MCF 10A (cell line): ENCODE measurements around the gene CEP112. TPM values are rescaled to one million over a fixed set of nuclear protein-coding genes. Genes with fewer than 3 reads are reported as not detected.
A peak's percentile ranks its signal among the peaks of the same experiment; 100 is the strongest.

Experiments
- BruUV-seq: library from RNA; stranded (reverse); fragments of 400-500 nt; replicated peaks from 2 replicates; lab custom pipeline; 2021; lab: Mats Ljungman, UMichigan
- CTCF ChIA-PET: fragments of 300-600 bp; sonication (Branson Sonifier 250); formaldehyde crosslinking; extraction: SDS; loops from one replicate; lab custom pipeline; 2021; ENCODE audit warnings: antibody characterized with exemption, inconsistent platforms; lab: Yijun Ruan, JAX
- POLR2A ChIA-PET: fragments of 300-600, 350-650 bp; sonication (Branson Sonifier 250); formaldehyde crosslinking; extraction: SDS; loops from one replicate; lab custom pipeline; 2020; ENCODE audit warnings: antibody characterized with exemption, inconsistent platforms; lab: Yijun Ruan, JAX
- DNase-seq: peaks from one replicate; pipeline ENCODE4 v3.0.0-alpha.2; 2018; ENCODE audit not compliant: unreplicated experiment
- H3K27ac Mint-ChIP-seq: one replicate; pipeline ENCODE4 v1.8.0; 2022; ENCODE audit warnings: mild to moderate bottlenecking, low read depth, mixed read lengths; ENCODE audit not compliant: unreplicated experiment
- H3K27me3 Mint-ChIP-seq: one replicate; pipeline ENCODE4 v1.8.0; 2022; ENCODE audit warnings: mixed read lengths; ENCODE audit not compliant: insufficient read depth, unreplicated experiment
- H3K36me3 Mint-ChIP-seq: one replicate; pipeline ENCODE4 v1.8.0; 2022; ENCODE audit warnings: mild to moderate bottlenecking, moderate library complexity, mixed read lengths; ENCODE audit not compliant: insufficient read depth, unreplicated experiment
- H3K4me1 Mint-ChIP-seq: one replicate; pipeline ENCODE4 v1.8.0; 2022; ENCODE audit warnings: mixed read lengths; ENCODE audit not compliant: insufficient read depth, unreplicated experiment
- H3K4me3 Mint-ChIP-seq: one replicate; pipeline ENCODE4 v1.8.0; 2022; ENCODE audit warnings: mild to moderate bottlenecking, moderate library complexity, mixed read lengths; ENCODE audit not compliant: unreplicated experiment
- H3K9me3 Mint-ChIP-seq: one replicate; pipeline ENCODE4 v1.8.0; 2022; ENCODE audit warnings: mixed read lengths; ENCODE audit not compliant: unreplicated experiment
- intact Hi-C: fragments of 100-400 bp; cut with micrococcal nuclease; formaldehyde crosslinking; loops from 2 replicates; pipeline ENCODE4 v1.14.1; 2022
- total RNA-seq: library from RNA; stranded (reverse); gene quantifications from 2 replicates; pipeline ENCODE4 v1.2.3, GENCODE V29; 2022
- TF ChIP-seq, protein P1 (sequence below): fragments of 200-600 bp; IDR thresholded peaks from one replicate; pipeline ENCODE4 v1.8.0; 2022; ENCODE audit warnings: antibody characterized with exemption, mild to moderate bottlenecking; ENCODE audit not compliant: unreplicated experiment

CEP112 gene
- total RNA-seq, 1 experiment from 2014 or later, result 8.1 TPM

- intact Hi-C loops, result loop anchor here (10.0 kb wide), 1 partner anchor 188 kb away; no protein-coding TSS in a partner anchor
- BruUV-seq, result no TSS peak
- CTCF ChIA-PET, result interaction anchor here (1.3 to 1.7 kb wide), 3 partner anchors 26 to 566 kb away, joined by 3 to 7 read pairs (median 5); no protein-coding TSS in a partner anchor
Measured at GRCh38 chr17:65797101-65797500, 394.8 kb downstream of the CEP112 start.

GRCh38 chr17:65794572-65794971 lies 397.4 kb downstream of the CEP112 start:
- H3K27me3 Mint-ChIP-seq, result no peaks in the 10 kb centered on the region
- H3K27ac Mint-ChIP-seq, result no peak overlapping the region
- intact Hi-C loops, result loop anchor here (1.0 to 10.0 kb wide), 5 partner anchors 190 to 562 kb away; no protein-coding TSS in a partner anchor
- DNase-seq, result peak; percentile 65
- H3K9me3 Mint-ChIP-seq, result no peaks in the 10 kb centered on the region
- no peak overlapping the region for H3K4me3 Mint-ChIP-seq
- ChIA-PET POLR2A (interaction anchor here (2.3 kb wide), 1 partner anchor 9 kb away, joined by 8 read pairs; no protein-coding TSS in a partner anchor), CTCF (interaction anchor here (0.7 to 1.9 kb wide), 14 partner anchors 8 to 731 kb away, joined by 3 to 23 read pairs (median 4); no protein-coding TSS in a partner anchor)
- no peaks in the 10 kb centered on the region for H3K36me3 Mint-ChIP-seq
- BruUV-seq, result no TSS peak
- TF ChIP-seq, protein P1, sequence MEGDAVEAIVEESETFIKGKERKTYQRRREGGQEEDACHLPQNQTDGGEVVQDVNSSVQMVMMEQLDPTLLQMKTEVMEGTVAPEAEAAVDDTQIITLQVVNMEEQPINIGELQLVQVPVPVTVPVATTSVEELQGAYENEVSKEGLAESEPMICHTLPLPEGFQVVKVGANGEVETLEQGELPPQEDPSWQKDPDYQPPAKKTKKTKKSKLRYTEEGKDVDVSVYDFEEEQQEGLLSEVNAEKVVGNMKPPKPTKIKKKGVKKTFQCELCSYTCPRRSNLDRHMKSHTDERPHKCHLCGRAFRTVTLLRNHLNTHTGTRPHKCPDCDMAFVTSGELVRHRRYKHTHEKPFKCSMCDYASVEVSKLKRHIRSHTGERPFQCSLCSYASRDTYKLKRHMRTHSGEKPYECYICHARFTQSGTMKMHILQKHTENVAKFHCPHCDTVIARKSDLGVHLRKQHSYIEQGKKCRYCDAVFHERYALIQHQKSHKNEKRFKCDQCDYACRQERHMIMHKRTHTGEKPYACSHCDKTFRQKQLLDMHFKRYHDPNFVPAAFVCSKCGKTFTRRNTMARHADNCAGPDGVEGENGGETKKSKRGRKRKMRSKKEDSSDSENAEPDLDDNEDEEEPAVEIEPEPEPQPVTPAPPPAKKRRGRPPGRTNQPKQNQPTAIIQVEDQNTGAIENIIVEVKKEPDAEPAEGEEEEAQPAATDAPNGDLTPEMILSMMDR, result peak; percentile 64
- no peaks in the 10 kb centered on the region for H3K4me1 Mint-ChIP-seq

More at GRCh38 chr17:65797101-65797500, 394.8 kb downstream of the CEP112 start:
- TF ChIP-seq, protein P1, result no peak
- Mint-ChIP-seq H3K4me1 (no peaks in the 10 kb centered on the region), H3K9me3 (peaks cover 10% of the 10 kb centered on the region), H3K36me3 (no peaks in the 10 kb centered on the region), H3K27me3 (no peaks in the 10 kb centered on the region), H3K27ac (no peak overlapping the region), H3K4me3 (no peak overlapping the region)
- no peak for DNase-seq
- POLR2A ChIA-PET, result no interaction called here

DNA sequence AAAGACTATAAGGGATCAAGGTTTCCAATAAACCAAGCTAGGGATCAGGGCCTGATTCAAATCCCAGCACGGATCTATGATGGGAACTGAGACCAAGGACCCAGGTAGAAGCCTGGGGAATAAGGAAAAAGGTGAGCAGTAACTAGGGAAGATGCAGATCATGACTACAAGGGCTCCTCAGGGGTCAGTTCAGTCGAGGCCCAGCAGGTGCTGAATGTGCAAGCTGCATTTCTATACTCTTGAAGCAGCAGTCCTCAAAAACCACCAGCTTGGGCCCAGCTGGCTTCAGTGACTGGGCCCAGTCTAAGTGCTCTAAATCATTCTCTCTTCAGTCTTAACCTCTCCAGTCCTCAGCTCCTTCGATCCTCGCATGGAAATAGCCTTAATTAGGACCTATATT lies 401.7 kb downstream of the CEP112 start:
- intact Hi-C loops, result loop anchor here (5.0 to 10.0 kb wide), 3 partner anchors 195 to 558 kb away; no protein-coding TSS in a partner anchor
- CTCF ChIA-PET, result interaction anchor here (1.4 kb wide), 1 partner anchor 496 kb away, joined by 4 read pairs; no protein-coding TSS in a partner anchor

GRCh38 chr17:65787503-65787902 lies 404.4 kb downstream of the CEP112 start:
- Mint-ChIP-seq H3K36me3 (no peaks in the 10 kb centered on the region), H3K27ac (no peak overlapping the region), H3K9me3 (no peaks in the 10 kb centered on the region), H3K4me1 (peaks cover 15% of the 10 kb centered on the region), H3K27me3 (no peaks in the 10 kb centered on the region), H3K4me3 (no peak overlapping the region)
- intact Hi-C loops, result no loop called here
- no peak for DNase-seq
- no TSS peak for BruUV-seq
- TF ChIP-seq, protein P1, result no peak
- CTCF ChIA-PET, result interaction anchor here (0.5 to 0.6 kb wide), 2 partner anchors 32 to 519 kb away, joined by 3 read pairs; no protein-coding TSS in a partner anchor
- POLR2A ChIA-PET, result no interaction called here

More for the DNA sequence above, 401.7 kb downstream of the CEP112 start:
- H3K4me1 Mint-ChIP-seq, result no peaks in the 10 kb centered on the region
- no peak overlapping the region for H3K27ac Mint-ChIP-seq
- no TSS peak for BruUV-seq
- TF ChIP-seq, protein P1, result no peak
- no peak overlapping the region for H3K4me3 Mint-ChIP-seq
- no peak for DNase-seq
- no peaks in the 10 kb centered on the region for H3K9me3 Mint-ChIP-seq
- no peaks in the 10 kb centered on the region for H3K36me3 Mint-ChIP-seq
- no peaks in the 10 kb centered on the region for H3K27me3 Mint-ChIP-seq
- POLR2A ChIA-PET, result interaction anchor here (1.0 kb wide), 1 partner anchor 40 kb away, joined by 4 read pairs; no protein-coding TSS in a partner anchor
